Colonic mucosa (tissue), 4 donors: Measurements from ENCODE around the gene NOX3. TPM values are rescaled to one million over a fixed set of nuclear protein-coding genes. Genes with fewer than 3 reads are reported as not detected.

Experiments used
- DNase-seq: peaks from one replicate; pipeline ENCODE4 v3.0.0-alpha.2; 2020
- H3K27ac ChIP-seq: fragments of 200-600 bp; one replicate; pipeline ENCODE4 v1.8.0; 2021
- H3K27me3 ChIP-seq: fragments of 200-600 bp; one replicate; pipeline ENCODE4 v1.8.0; 2021
- H3K36me3 ChIP-seq: fragments of 200-600 bp; one replicate; pipeline ENCODE4 v1.8.0; 2021
- H3K4me1 ChIP-seq: fragments of 200-600 bp; one replicate; pipeline ENCODE4 v1.8.0; 2021; ENCODE audit warnings: mild to moderate bottlenecking
- H3K4me3 ChIP-seq: fragments of 200-600 bp; one replicate; pipeline ENCODE4 v1.8.0; 2021
- H3K9ac ChIP-seq, 2 donors: one replicate each; pipeline ENCODE4 v1.7.0; 2013; ENCODE audit warnings: control low read depth in 2 of 2, low read depth in 2 of 2, low read length in 2 of 2
- H3K9me3 ChIP-seq: fragments of 200-600 bp; one replicate; pipeline ENCODE4 v1.8.0; 2021
- CTCF ChIP-seq: fragments of 200-600 bp; IDR thresholded peaks from one replicate; pipeline ENCODE4 v1.8.0; 2022; ENCODE audit warnings: antibody characterized with exemption, mild to moderate bottlenecking
- intact Hi-C: fragments of 100-400 bp; cut with DNase I; formaldehyde crosslinking; loops from one replicate; pipeline ENCODE4 v1.14.1; 2022
- total RNA-seq, 2 donors: library from RNA; stranded (reverse); fragmentation: NEBNext Ultra II Directional in 1 of 2; extraction: Animal tissue kit (Norgen Biotek cat#: 25700) in 1 of 2; gene quantifications; one replicate each; pipeline ENCODE4 v1.2.1, GENCODE V29; 2021
- donor health status: healthy.
- donor health status: DM: no; HTN: no; CAD: no.
- donor health status: DM: no; HTN: no; CAD: no.

The NOX3 gene
- total RNA-seq, 2 donors from 2014 or later: not detected

DNA sequence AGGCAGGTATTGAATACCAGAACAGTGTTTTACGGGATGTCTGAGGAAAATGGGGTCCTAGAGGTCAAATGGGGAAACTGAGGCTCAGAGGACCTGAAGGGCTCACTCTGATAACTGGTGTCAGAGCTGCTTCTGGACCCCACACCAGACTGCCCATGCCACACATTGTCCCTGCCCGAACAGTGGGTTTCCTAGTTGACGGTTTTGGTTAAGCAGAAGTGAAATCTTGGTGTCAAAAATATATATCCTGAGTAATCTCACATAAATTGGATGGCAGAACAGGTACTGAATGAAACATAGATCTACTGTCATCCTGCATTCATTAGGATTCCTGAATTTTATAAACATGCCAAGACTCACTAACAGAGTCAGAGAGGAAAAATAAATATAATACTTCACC is 16.3 kb downstream of the NOX3 start:
- Histone ChIP-seq H3K27me3 (no peaks in the 10 kb centered on the region), H3K36me3 (no peaks in the 10 kb centered on the region), H3K4me3 (no peak overlapping the region), H3K9me3 (no peaks in the 10 kb centered on the region), H3K9ac (no peak overlapping the region), H3K27ac (no peak overlapping the region), H3K4me1 (no peaks in the 10 kb centered on the region)
- no peak for DNase-seq
- TF ChIP-seq CTCF: no peak
- intact Hi-C loops: no loop called here

DNA sequence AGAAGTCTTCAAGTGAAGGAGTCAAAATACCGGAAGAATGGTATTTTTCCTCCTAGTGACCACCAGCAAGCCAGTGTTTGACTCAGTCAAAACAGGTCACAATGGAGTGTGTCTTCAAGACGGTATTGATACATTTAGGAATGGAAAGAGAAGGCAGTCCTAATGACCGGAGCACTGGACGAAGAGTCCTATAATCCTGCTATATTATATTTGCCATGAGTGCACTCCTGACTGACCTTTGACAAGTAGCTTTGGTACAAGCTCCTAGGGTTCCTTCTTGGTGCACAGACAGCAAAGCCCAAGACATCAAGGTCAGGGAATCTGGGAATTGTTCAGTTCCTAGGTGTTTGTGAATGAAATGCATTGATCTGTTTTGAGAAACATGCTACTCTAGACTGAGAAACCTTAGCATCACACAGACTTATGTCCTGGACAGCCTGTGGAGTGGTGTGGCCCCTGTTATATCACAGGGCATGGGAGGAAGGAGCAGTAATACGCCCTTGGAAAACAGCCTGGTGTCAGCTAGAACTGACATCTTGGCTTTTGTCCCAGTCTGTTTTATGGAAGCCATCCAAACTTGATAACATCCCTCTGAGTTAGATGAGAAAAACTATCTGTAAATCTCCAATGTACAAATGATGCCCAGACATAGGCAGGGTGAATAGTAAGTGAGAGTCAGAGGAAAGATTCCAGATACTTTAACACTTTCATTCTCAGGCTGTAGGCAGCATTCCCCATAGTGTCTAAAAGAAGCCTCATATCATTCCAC is 18.5 kb downstream of the NOX3 start:
- H3K36me3 ChIP-seq: no peaks in the 10 kb centered on the region
- DNase-seq: no peak
- H3K9me3 ChIP-seq: no peaks in the 10 kb centered on the region
- H3K27ac ChIP-seq: no peak overlapping the region
- no peak for TF ChIP-seq CTCF
- H3K4me3 ChIP-seq: no peak overlapping the region
- no peak overlapping the region for H3K9ac ChIP-seq
- no peaks in the 10 kb centered on the region for H3K4me1 ChIP-seq
- no peaks in the 10 kb centered on the region for H3K27me3 ChIP-seq
- intact Hi-C loops: no loop called here

GRCh38 chr6:155434829-155435423 is 20.7 kb downstream of the NOX3 start:
- Histone ChIP-seq H3K9ac (no peak overlapping the region), H3K4me3 (no peak overlapping the region), H3K36me3 (no peaks in the 10 kb centered on the region), H3K4me1 (no peaks in the 10 kb centered on the region), H3K9me3 (no peaks in the 10 kb centered on the region), H3K27ac (no peak overlapping the region), H3K27me3 (no peaks in the 10 kb centered on the region)
- TF ChIP-seq CTCF: no peak
- no peak for DNase-seq
- intact Hi-C loops: no loop called here

GRCh38 chr6:155434096-155434495 is 21.5 kb downstream of the NOX3 start:
- Histone ChIP-seq H3K36me3 (no peaks in the 10 kb centered on the region), H3K27ac (no peak overlapping the region), H3K27me3 (no peaks in the 10 kb centered on the region), H3K9ac (no peak overlapping the region), H3K4me1 (no peaks in the 10 kb centered on the region), H3K9me3 (no peaks in the 10 kb centered on the region), H3K4me3 (no peak overlapping the region)
- TF ChIP-seq CTCF: no peak
- no peak for DNase-seq
- intact Hi-C loops: no loop called here

DNA sequence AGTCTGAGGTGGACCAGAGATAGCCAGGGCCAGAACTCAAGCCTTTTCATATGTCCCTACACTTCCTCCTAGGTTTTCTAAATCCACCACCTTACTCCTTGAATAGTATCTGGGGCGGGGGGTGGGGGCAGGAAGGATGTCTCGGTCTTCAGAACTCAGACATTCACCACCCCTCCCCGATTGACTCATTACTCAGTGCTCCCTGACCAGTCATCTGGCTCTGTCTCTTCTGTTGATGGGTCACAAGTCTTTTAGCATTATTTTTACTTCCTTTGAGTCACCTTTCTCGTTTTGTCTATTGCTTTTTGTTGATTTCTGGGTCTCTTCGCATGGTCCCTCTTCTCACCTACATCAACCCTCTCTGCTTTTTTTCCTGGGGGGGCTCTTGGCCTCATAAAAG is 23.3 kb downstream of the NOX3 start:
- H3K9ac ChIP-seq: no peak overlapping the region
- H3K27ac ChIP-seq: no peak overlapping the region
- H3K4me1 ChIP-seq: no peaks in the 10 kb centered on the region
- H3K27me3 ChIP-seq: no peaks in the 10 kb centered on the region
- no peak for TF ChIP-seq CTCF
- DNase-seq: no peak
- no peaks in the 10 kb centered on the region for H3K9me3 ChIP-seq
- intact Hi-C loops: no loop called here
- H3K4me3 ChIP-seq: no peak overlapping the region
- no peaks in the 10 kb centered on the region for H3K36me3 ChIP-seq
